HepG2 (cell line): Measurements from ENCODE around the gene OTUB2. TPM values are rescaled to one million over a fixed set of nuclear protein-coding genes. Genes with fewer than 3 reads are reported as not detected.

ENCODE experiments used
- ATAC-seq: fragments of 200-7000 bp; cut with Tn5 transposase; 3 replicates; pipeline ENCODE4 v1.9.1; 2020; ENCODE audit warnings: mild to moderate bottlenecking, moderate library complexity
- BruUV-seq: library from RNA; stranded (reverse); fragments of 400-500 nt; replicated peaks from 2 replicates; lab custom pipeline; 2021; lab: Mats Ljungman, UMichigan
- CTCF ChIA-PET: fragments of 300-600 bp; formaldehyde crosslinking; extraction: SDS; loops from one replicate; lab custom pipeline; 2021; ENCODE audit warnings: low total read pairs, inconsistent platforms, low intra/inter-chr PET ratio; lab: Yijun Ruan, JAX
- POLR2A ChIA-PET: fragments of 350-600 bp; sonication (Branson Sonifier 250); formaldehyde crosslinking; loops from one replicate; lab custom pipeline; 2020; ENCODE audit warnings: antibody characterized with exemption, inconsistent platforms; lab: Yijun Ruan, JAX
- DNase-seq: peaks from one replicate; pipeline ENCODE4 v3.0.0-alpha.2; 2015; ENCODE audit warnings: low spot score
- FAIRE-seq: peaks from 3 replicates; lab custom pipeline; 2011; peaks lifted over from hg19 to GRCh38; lab: Jason Lieb, UNC
- H2AFZ ChIP-seq: one replicate; pipeline ENCODE4 v1.6.1; 2011; ENCODE audit warnings: low read length, inconsistent platforms
- H3K27ac ChIP-seq: fragments of 300-600 bp; 3 replicates; pipeline ENCODE4 v1.8.0; 2011; ENCODE audit warnings: mixed run types, mild to moderate bottlenecking, mixed read lengths, low read length, inconsistent platforms; ENCODE audit not compliant: insufficient read depth; ENCODE audit errors: extremely low read length
- H3K27me3 ChIP-seq, 2 experiments: fragments of 200-600 bp in 1 of 2; 2 replicates in 1 of 2; 3 replicates in 1 of 2; pipeline versions ENCODE4 v1.6.0 to v1.8.0; 2011; ENCODE audit warnings: low read length in 2 of 2, mild to moderate bottlenecking in 2 of 2, moderate library complexity in 2 of 2, inconsistent platforms in 1 of 2; ENCODE audit not compliant: insufficient read depth in 2 of 2, control insufficient read depth in 1 of 2
- H3K36me3 ChIP-seq, 2 experiments: fragments of 200-600 bp in 1 of 2; replicated peaks in 1 of 2; 2 replicates in 1 of 2; 3 replicates in 1 of 2; pipeline versions ENCODE4 v1.5.1 to v1.8.0; 2011; ENCODE audit warnings: low read length in 2 of 2, inconsistent platforms in 1 of 2; ENCODE audit not compliant: insufficient read depth in 2 of 2, control insufficient read depth in 1 of 2
- H3K4me1 ChIP-seq: 2 replicates; pipeline ENCODE4 v1.5.1; 2012; ENCODE audit warnings: low read length, inconsistent platforms; ENCODE audit not compliant: insufficient read depth
- H3K4me2 ChIP-seq: 2 replicates; pipeline ENCODE4 v1.6.0; 2011; ENCODE audit warnings: low read depth, low read length, inconsistent platforms
- H3K4me3 ChIP-seq, 3 experiments: fragments of 200-600 bp in 1 of 3; sonication (generic), shearing (Covaris generic) in 1 of 3; replicated peaks in 1 of 3; 2 replicates each; pipeline ENCODE4 v1.5.1; 2011 to 2016; ENCODE audit warnings: low read length in 3 of 3, inconsistent platforms in 2 of 3, low read depth in 2 of 3, mild to moderate bottlenecking in 2 of 3, control low read depth in 1 of 3, mixed read lengths in 1 of 3; ENCODE audit not compliant: insufficient read depth in 1 of 3
- H3K79me2 ChIP-seq: one replicate; pipeline ENCODE4 v1.6.1; 2011; ENCODE audit warnings: low read length, inconsistent platforms; ENCODE audit not compliant: insufficient read depth
- H3K9ac ChIP-seq: 2 replicates; pipeline ENCODE4 v1.6.0; 2011; ENCODE audit warnings: mild to moderate bottlenecking, low read depth, low read length, inconsistent platforms; ENCODE audit not compliant: insufficient read depth
- H3K9me3 ChIP-seq: 2 replicates; pipeline ENCODE4 v1.5.1; 2012; ENCODE audit warnings: mild to moderate bottlenecking, low read length
- H4K20me1 ChIP-seq: 2 replicates; pipeline ENCODE4 v1.6.0; 2011; ENCODE audit warnings: inconsistent platforms, mild to moderate bottlenecking, low read length, moderate library complexity; ENCODE audit not compliant: insufficient read depth
- HNRNPK ChIP-seq: fragments of 200-400 bp; formaldehyde crosslinking; IDR thresholded peaks from 2 replicates; pipeline ENCODE4 v1.6.1; 2018; ENCODE audit warnings: low read length, low read depth, moderate library complexity, mild to moderate bottlenecking; ENCODE audit not compliant: poor library complexity, severe bottlenecking
- HNRNPL ChIP-seq: fragments of 200-400 bp; formaldehyde crosslinking; IDR thresholded peaks from 2 replicates; pipeline ENCODE4 v1.6.1; 2017; ENCODE audit warnings: mild to moderate bottlenecking, low read depth, low read length
- SMYD3 ChIP-seq: sonication (generic); formaldehyde crosslinking; IDR thresholded peaks from 2 replicates; pipeline ENCODE4 v1.8.1; 2023; ENCODE audit warnings: mild to moderate bottlenecking, missing genetic modification reagents
- XRCC5 ChIP-seq: fragments of 200-400 bp; formaldehyde crosslinking; optimal IDR thresholded peaks from 2 replicates; pipeline ENCODE3; 2017; ENCODE audit warnings: mild to moderate bottlenecking, low read length
- ZFX ChIP-seq: sonication (generic); formaldehyde crosslinking; IDR thresholded peaks from 2 replicates; pipeline ENCODE4 v1.4.0; 2020; ENCODE audit warnings: mild to moderate bottlenecking, low read depth, missing genetic modification reagents, moderate library complexity
- ZNF577 ChIP-seq: sonication (generic); formaldehyde crosslinking; IDR thresholded peaks from 2 replicates; pipeline ENCODE4 v1.4.0; 2020; ENCODE audit warnings: mild to moderate bottlenecking, low read depth, missing genetic modification reagents, borderline replicate concordance
- WGBS: methylation state at CpG from one replicate; pipeline ENCODE4 v1.1.6; 2017; ENCODE audit warnings: low lambda C conversion rate; 5-methylcytosine and 5-hydroxymethylcytosine counted together
- in situ Hi-C: cut with HindIII; loops from 2 replicates; pipeline ENCODE4 v1.10.0; 2017; ENCODE audit warnings: low pct_unique_long_range_greater_than_20kb; ENCODE audit not compliant: extremely low pct_ligation_motif_present
- intact Hi-C: fragments of 100-400 bp; cut with micrococcal nuclease; formaldehyde crosslinking; loops from one replicate; pipeline ENCODE4 v1.10.0; 2022; ENCODE audit not compliant: unreplicated experiment
- polyA plus RNA-seq, 8 experiments: library from polyadenylated mRNA; depleted of rRNA in 3 of 8; stranded (reverse) in 7 of 8; unstranded in 1 of 8; fragments of >200 nt; fragmentation: Illumina TruSeq in 4 of 8; extraction: Trizol in 4 of 8; gene quantifications; 2 replicates each; pipeline versions ENCODE4 v1.2.1 to v1.2.3, GENCODE V29; 2011 to 2016; ENCODE audit warnings: low read depth in 4 of 8, missing spikeins in 1 of 8, mixed read lengths in 1 of 8; ENCODE audit not compliant: insufficient read depth in 1 of 8
- total RNA-seq, 5 experiments: library from RNA; depleted of rRNA; stranded (reverse); fragments of >200 nt; fragmentation: Illumina TruSeq; extraction: Trizol; gene quantifications; 2 replicates each; pipeline ENCODE4 v1.2.3, GENCODE V29; 2016; ENCODE audit warnings: low read depth in 1 of 5
- TF ChIP-seq, protein P1 (sequence below), 2 experiments: IDR thresholded peaks; 2 replicates each; pipeline ENCODE4 v1.6.1; 2011 to 2012; ENCODE audit warnings: low read length in 2 of 2, borderline replicate concordance in 1 of 2, low read depth in 1 of 2, mild to moderate bottlenecking in 1 of 2, moderate library complexity in 1 of 2
- TF ChIP-seq, protein P2 (sequence below): sonication (generic); formaldehyde crosslinking; IDR thresholded peaks from 2 replicates; pipeline ENCODE4 v1.5.1; 2020; ENCODE audit warnings: mild to moderate bottlenecking, missing genetic modification reagents, moderate library complexity
- TF ChIP-seq, protein P3 (sequence below): sonication (generic); formaldehyde crosslinking; IDR thresholded peaks from 2 replicates; pipeline ENCODE4 v1.5.1; 2020; ENCODE audit warnings: mild to moderate bottlenecking, missing genetic modification reagents, moderate library complexity
- TF ChIP-seq, protein P4 (sequence below): IDR thresholded peaks from 2 replicates; pipeline ENCODE4 v1.6.1; 2012; ENCODE audit warnings: inconsistent platforms
- TF ChIP-seq, protein P5 (sequence below): sonication (generic); formaldehyde crosslinking; IDR thresholded peaks from 2 replicates; pipeline ENCODE4 v1.9.0; 2022; ENCODE audit warnings: low read depth, missing genetic modification reagents

Gene OTUB2
- total and polyA plus RNA-seq, 2 of the 13 experiments (the other 11 are each of a cell fraction or from before 2014, with no cell fraction given) = 2.2 to 2.4 TPM

DNA sequence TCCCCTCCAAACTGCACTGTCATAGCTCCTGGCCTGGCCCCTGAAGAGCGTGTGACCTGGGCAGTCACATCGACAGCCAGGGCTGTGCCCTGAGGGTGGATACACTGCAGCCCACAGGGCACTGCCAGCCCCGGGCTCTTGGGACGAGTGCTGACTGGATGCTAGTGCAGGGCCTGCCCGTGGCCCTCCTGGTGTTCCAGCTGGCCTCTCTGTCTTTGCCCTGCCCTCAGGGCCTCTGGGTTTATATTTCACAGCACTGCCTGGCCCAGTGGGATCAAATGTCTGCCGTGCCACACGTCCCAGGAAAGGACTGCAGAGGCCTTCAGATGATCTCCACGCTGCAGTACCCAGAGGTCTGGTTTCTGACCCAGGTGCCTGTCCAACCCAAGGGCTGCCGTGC lies 39.2 kb upstream of the OTUB2 start:
- no peaks in the 10 kb centered on the region for H4K20me1 ChIP-seq
- no peaks in the 10 kb centered on the region for H3K9me3 ChIP-seq
- DNase-seq (no peak), FAIRE-seq (no peak), ATAC-seq (peak; percentile 33)
- ChIA-PET CTCF (no interaction called here), POLR2A (no interaction called here)
- intact Hi-C loops (no loop called here), in situ Hi-C loops (no loop called here)
- no peak overlapping the region for H3K9ac ChIP-seq
- WGBS = 43% methylated on average over 4 of the region's 9 CpGs
- H3K4me3 ChIP-seq = peak overlapping the region in 1 of 3 experiments; percentile 31; a peak in 1 of 6 replicates
- TF ChIP-seq ZNF577 (CRISPR knock-in tag) = no peak
- TF ChIP-seq, protein P1, sequence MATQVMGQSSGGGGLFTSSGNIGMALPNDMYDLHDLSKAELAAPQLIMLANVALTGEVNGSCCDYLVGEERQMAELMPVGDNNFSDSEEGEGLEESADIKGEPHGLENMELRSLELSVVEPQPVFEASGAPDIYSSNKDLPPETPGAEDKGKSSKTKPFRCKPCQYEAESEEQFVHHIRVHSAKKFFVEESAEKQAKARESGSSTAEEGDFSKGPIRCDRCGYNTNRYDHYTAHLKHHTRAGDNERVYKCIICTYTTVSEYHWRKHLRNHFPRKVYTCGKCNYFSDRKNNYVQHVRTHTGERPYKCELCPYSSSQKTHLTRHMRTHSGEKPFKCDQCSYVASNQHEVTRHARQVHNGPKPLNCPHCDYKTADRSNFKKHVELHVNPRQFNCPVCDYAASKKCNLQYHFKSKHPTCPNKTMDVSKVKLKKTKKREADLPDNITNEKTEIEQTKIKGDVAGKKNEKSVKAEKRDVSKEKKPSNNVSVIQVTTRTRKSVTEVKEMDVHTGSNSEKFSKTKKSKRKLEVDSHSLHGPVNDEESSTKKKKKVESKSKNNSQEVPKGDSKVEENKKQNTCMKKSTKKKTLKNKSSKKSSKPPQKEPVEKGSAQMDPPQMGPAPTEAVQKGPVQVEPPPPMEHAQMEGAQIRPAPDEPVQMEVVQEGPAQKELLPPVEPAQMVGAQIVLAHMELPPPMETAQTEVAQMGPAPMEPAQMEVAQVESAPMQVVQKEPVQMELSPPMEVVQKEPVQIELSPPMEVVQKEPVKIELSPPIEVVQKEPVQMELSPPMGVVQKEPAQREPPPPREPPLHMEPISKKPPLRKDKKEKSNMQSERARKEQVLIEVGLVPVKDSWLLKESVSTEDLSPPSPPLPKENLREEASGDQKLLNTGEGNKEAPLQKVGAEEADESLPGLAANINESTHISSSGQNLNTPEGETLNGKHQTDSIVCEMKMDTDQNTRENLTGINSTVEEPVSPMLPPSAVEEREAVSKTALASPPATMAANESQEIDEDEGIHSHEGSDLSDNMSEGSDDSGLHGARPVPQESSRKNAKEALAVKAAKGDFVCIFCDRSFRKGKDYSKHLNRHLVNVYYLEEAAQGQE (IDR thresholded peaks at IDR 0.05; ENCODE audit: borderline replicate concordance in 1 of 2, low read depth in 1 of 2, low read length in 2 of 2) = no peak
- TF ChIP-seq, protein P2, sequence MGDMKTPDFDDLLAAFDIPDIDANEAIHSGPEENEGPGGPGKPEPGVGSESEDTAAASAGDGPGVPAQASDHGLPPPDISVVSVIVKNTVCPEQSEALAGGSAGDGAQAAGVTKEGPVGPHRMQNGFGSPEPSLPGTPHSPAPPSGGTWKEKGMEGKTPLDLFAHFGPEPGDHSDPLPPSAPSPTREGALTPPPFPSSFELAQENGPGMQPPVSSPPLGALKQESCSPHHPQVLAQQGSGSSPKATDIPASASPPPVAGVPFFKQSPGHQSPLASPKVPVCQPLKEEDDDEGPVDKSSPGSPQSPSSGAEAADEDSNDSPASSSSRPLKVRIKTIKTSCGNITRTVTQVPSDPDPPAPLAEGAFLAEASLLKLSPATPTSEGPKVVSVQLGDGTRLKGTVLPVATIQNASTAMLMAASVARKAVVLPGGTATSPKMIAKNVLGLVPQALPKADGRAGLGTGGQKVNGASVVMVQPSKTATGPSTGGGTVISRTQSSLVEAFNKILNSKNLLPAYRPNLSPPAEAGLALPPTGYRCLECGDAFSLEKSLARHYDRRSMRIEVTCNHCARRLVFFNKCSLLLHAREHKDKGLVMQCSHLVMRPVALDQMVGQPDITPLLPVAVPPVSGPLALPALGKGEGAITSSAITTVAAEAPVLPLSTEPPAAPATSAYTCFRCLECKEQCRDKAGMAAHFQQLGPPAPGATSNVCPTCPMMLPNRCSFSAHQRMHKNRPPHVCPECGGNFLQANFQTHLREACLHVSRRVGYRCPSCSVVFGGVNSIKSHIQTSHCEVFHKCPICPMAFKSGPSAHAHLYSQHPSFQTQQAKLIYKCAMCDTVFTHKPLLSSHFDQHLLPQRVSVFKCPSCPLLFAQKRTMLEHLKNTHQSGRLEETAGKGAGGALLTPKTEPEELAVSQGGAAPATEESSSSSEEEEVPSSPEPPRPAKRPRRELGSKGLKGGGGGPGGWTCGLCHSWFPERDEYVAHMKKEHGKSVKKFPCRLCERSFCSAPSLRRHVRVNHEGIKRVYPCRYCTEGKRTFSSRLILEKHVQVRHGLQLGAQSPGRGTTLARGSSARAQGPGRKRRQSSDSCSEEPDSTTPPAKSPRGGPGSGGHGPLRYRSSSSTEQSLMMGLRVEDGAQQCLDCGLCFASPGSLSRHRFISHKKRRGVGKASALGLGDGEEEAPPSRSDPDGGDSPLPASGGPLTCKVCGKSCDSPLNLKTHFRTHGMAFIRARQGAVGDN (CRISPR knock-in tag) = peak; percentile 56
- TF ChIP-seq, protein P3, sequence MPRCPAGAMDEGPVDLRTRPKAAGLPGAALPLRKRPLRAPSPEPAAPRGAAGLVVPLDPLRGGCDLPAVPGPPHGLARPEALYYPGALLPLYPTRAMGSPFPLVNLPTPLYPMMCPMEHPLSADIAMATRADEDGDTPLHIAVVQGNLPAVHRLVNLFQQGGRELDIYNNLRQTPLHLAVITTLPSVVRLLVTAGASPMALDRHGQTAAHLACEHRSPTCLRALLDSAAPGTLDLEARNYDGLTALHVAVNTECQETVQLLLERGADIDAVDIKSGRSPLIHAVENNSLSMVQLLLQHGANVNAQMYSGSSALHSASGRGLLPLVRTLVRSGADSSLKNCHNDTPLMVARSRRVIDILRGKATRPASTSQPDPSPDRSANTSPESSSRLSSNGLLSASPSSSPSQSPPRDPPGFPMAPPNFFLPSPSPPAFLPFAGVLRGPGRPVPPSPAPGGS (CRISPR knock-in tag) = no peak
- TF ChIP-seq, protein P4, sequence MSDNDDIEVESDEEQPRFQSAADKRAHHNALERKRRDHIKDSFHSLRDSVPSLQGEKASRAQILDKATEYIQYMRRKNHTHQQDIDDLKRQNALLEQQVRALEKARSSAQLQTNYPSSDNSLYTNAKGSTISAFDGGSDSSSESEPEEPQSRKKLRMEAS = no peak
- TF ChIP-seq, protein P5, sequence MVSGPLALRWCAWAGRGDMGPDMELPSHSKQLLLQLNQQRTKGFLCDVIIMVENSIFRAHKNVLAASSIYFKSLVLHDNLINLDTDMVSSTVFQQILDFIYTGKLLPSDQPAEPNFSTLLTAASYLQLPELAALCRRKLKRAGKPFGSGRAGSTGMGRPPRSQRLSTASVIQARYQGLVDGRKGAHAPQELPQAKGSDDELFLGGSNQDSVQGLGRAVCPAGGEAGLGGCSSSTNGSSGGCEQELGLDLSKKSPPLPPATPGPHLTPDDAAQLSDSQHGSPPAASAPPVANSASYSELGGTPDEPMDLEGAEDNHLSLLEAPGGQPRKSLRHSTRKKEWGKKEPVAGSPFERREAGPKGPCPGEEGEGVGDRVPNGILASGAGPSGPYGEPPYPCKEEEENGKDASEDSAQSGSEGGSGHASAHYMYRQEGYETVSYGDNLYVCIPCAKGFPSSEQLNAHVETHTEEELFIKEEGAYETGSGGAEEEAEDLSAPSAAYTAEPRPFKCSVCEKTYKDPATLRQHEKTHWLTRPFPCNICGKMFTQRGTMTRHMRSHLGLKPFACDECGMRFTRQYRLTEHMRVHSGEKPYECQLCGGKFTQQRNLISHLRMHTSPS = 0 out of 2 replicates have a peak, but pooled peaks have one; percentile 50
- peak; percentile 51; the same call in 1 of the 2 replicates for TF ChIP-seq ZFX (CRISPR knock-in tag)
- peak; percentile 14 for TF ChIP-seq XRCC5
- TF ChIP-seq SMYD3 (CRISPR knock-in tag) = no peak
- TF ChIP-seq HNRNPK = no peak
- TF ChIP-seq HNRNPL = peak; percentile 70; the same call in 1 of the 2 replicates
- BruUV-seq = no TSS peak
- peaks cover 65% of the 10 kb centered on the region for H3K4me1 ChIP-seq
- H3K27ac ChIP-seq = no peak overlapping the region
- H3K79me2 ChIP-seq = no peaks in the 10 kb centered on the region
- H2AFZ ChIP-seq = no peak overlapping the region
- H3K4me2 ChIP-seq = peak overlapping the region; percentile 47; the same call in 1 of the 2 replicates
- no peaks in the 10 kb centered on the region for H3K36me3 ChIP-seq
- H3K27me3 ChIP-seq = peaks cover 0 to 24% of the 10 kb centered on the region in 2 experiments; a peak in 4 of 5 replicates
